HCT116 (cell line): ENCODE data around the gene KLK15. TPM values are rescaled to one million over a fixed set of nuclear protein-coding genes. Genes with fewer than 3 reads are reported as not detected.

Source experiments
- ATAC-seq: fragments of 200-7000 bp; cut with Tn5 transposase; 2 replicates; pipeline ENCODE4 v1.9.1; 2020; ENCODE audit warnings: mild to moderate bottlenecking, moderate library complexity
- BruUV-seq: library from RNA; stranded (reverse); fragments of 400-500 nt; replicated peaks from 2 replicates; lab custom pipeline; 2021; lab: Mats Ljungman, UMichigan
- CTCF ChIA-PET: fragments of 300-600 bp; sonication (Branson Sonifier 250); formaldehyde crosslinking; loops from one replicate; lab custom pipeline; 2021; ENCODE audit warnings: antibody characterized with exemption; lab: Charles Lee
- POLR2A ChIA-PET: fragments of 300-600, 350-600 bp; sonication (Branson Sonifier 250); formaldehyde crosslinking; loops from one replicate; lab custom pipeline; 2021; ENCODE audit warnings: antibody characterized with exemption; lab: Charles Lee
- RAD21 ChIA-PET, 2 experiments: fragments of 300-600 bp; sonication (Branson Sonifier 250); formaldehyde crosslinking; loops; one replicate each; lab custom pipeline; 2023; ENCODE audit warnings: low total read pairs in 2 of 2; ENCODE audit not compliant: uncharacterized antibody in 2 of 2, unreplicated experiment in 2 of 2, low non-redundant PET in 1 of 2; lab: Charles Lee
- DNase-seq: peaks from one replicate; pipeline ENCODE4 v3.0.0-alpha.2; 2010; ENCODE audit warnings: low read depth, low spot score
- H2AFZ ChIP-seq: fragments of 200-600 bp; shearing (Covaris generic), sonication (generic); 2 replicates; pipeline ENCODE4 v1.6.1; 2017; ENCODE audit warnings: low read depth, mixed run types, mixed read lengths, antibody characterized with exemption, low read length; ENCODE audit not compliant: poor library complexity, severe bottlenecking
- H3K27ac ChIP-seq: 2 replicates; pipeline ENCODE4 v1.5.1; 2012; ENCODE audit warnings: low read depth, low read length
- H3K27me3 ChIP-seq: fragments of 200-600 bp; sonication (generic); 2 replicates; pipeline ENCODE4 v1.6.1; 2016; ENCODE audit warnings: mixed run types, low read length, mixed read lengths; ENCODE audit not compliant: insufficient read depth
- H3K36me3 ChIP-seq, 2 experiments: fragments of 200-500 bp in 1 of 2; fragments of 200-600 bp in 1 of 2; sonication (Bioruptor generic) in 1 of 2; sonication (generic) in 1 of 2; 2 replicates each; pipeline versions ENCODE4 v1.5.1 to v1.6.1; 2014 to 2016; ENCODE audit warnings: low read length in 2 of 2, inconsistent platforms in 1 of 2, mixed read lengths in 1 of 2, mixed run types in 1 of 2; ENCODE audit not compliant: insufficient read depth in 2 of 2, control insufficient read depth in 1 of 2
- H3K4me1 ChIP-seq, 2 experiments: fragments of 200-600 bp in 1 of 2; sonication (generic) in 1 of 2; 2 replicates each; pipeline versions ENCODE4 v1.5.1 to v1.6.1; 2012 to 2017; ENCODE audit warnings: low read length in 2 of 2, inconsistent platforms in 1 of 2, mild to moderate bottlenecking in 1 of 2, mixed read lengths in 1 of 2, mixed run types in 1 of 2, moderate library complexity in 1 of 2; ENCODE audit not compliant: insufficient read depth in 2 of 2, control insufficient read depth in 1 of 2
- H3K4me2 ChIP-seq: fragments of 200-600 bp; sonication (generic); 2 replicates; pipeline ENCODE4 v1.6.1; 2017; ENCODE audit warnings: mixed run types, low read length, mixed read lengths
- H3K4me3 ChIP-seq, 2 experiments: fragments of 200-600 bp in 1 of 2; sonication (generic) in 1 of 2; replicated peaks in 1 of 2; 2 replicates each; pipeline ENCODE4 v1.5.1; 2011 to 2016; ENCODE audit warnings: low read length in 2 of 2, control low read depth in 1 of 2, low read depth in 1 of 2, mild to moderate bottlenecking in 1 of 2, mixed read lengths in 1 of 2, mixed run types in 1 of 2
- H3K79me2 ChIP-seq: fragments of 200-600 bp; sonication (generic); 2 replicates; pipeline ENCODE4 v1.6.1; 2017; ENCODE audit warnings: mild to moderate bottlenecking, mixed run types, low read length, moderate library complexity, mixed read lengths; ENCODE audit not compliant: insufficient read depth
- H3K9ac ChIP-seq: fragments of 200-600 bp; sonication (generic); 2 replicates; pipeline ENCODE4 v1.6.1; 2016; ENCODE audit warnings: low read length, mixed read lengths
- H3K9me2 ChIP-seq: fragments of 200-600 bp; sonication (generic), shearing (Covaris generic); 2 replicates; pipeline ENCODE4 v1.6.1; 2017; ENCODE audit warnings: mixed run types, mild to moderate bottlenecking, moderate library complexity; ENCODE audit not compliant: insufficient read depth
- H3K9me3 ChIP-seq, 2 experiments: fragments of 200-500 bp in 1 of 2; fragments of 200-600 bp in 1 of 2; sonication (Bioruptor generic) in 1 of 2; sonication (generic) in 1 of 2; 2 replicates each; pipeline ENCODE4 v1.6.1; 2014 to 2017; ENCODE audit warnings: low read length in 2 of 2, mixed read lengths in 2 of 2, inconsistent platforms in 1 of 2, low read depth in 1 of 2, mild to moderate bottlenecking in 1 of 2, mixed run types in 1 of 2, moderate library complexity in 1 of 2; ENCODE audit not compliant: control insufficient read depth in 1 of 2, insufficient read depth in 1 of 2
- H4K20me1 ChIP-seq: fragments of 200-600 bp; sonication (generic), shearing (Covaris generic); 2 replicates; pipeline ENCODE4 v1.6.1; 2017; ENCODE audit warnings: mixed run types, mild to moderate bottlenecking, moderate library complexity; ENCODE audit not compliant: insufficient read depth
- CBX3 ChIP-seq: IDR thresholded peaks from 2 replicates; pipeline ENCODE4 v1.6.1; 2012; ENCODE audit warnings: low read depth
- CTCF ChIP-seq, 3 experiments: fragments of 200-600 bp in 1 of 3; sonication (generic) in 1 of 3; IDR thresholded peaks in 2 of 3; conservative IDR thresholded peaks in 1 of 3; 2 replicates each; pipeline ENCODE4 v1.5.1; 2012 to 2017; ENCODE audit warnings: low read depth in 2 of 3, low read length in 2 of 3, antibody characterized with exemption in 1 of 3, borderline replicate concordance in 1 of 3, control low read depth in 1 of 3, mild to moderate bottlenecking in 1 of 3, mixed read lengths in 1 of 3, mixed run types in 1 of 3, moderate library complexity in 1 of 3; ENCODE audit not compliant: insufficient read depth in 1 of 3
- EGR1 ChIP-seq: IDR thresholded peaks from 2 replicates; pipeline ENCODE4 v1.6.1; 2012; ENCODE audit warnings: low read depth
- ELF1 ChIP-seq: IDR thresholded peaks from 2 replicates; pipeline ENCODE4 v1.6.1; 2012; ENCODE audit warnings: low read depth, borderline replicate concordance
- EZH2 ChIP-seq: fragments of 200-600 bp; sonication (generic); IDR thresholded peaks from 2 replicates; pipeline ENCODE4 v1.6.1; 2017; ENCODE audit warnings: antibody characterized with exemption, mixed run types
- EZH2phosphoT487 ChIP-seq: fragments of 200-600 bp; IDR thresholded peaks from 2 replicates; pipeline ENCODE4 v1.6.1; 2018; ENCODE audit warnings: antibody characterized with exemption, borderline replicate concordance
- POLR2AphosphoS5 ChIP-seq: IDR thresholded peaks from 2 replicates; pipeline ENCODE4 v1.6.1; 2011; ENCODE audit warnings: mild to moderate bottlenecking, low read depth, low read length, moderate library complexity
- RAD21 ChIP-seq: IDR thresholded peaks from 2 replicates; pipeline ENCODE4 v1.6.1; 2012; ENCODE audit warnings: low read depth, mild to moderate bottlenecking
- SP1 ChIP-seq: IDR thresholded peaks from 2 replicates; pipeline ENCODE4 v1.6.1; 2012; ENCODE audit warnings: low read depth
- YY1 ChIP-seq: IDR thresholded peaks from 2 replicates; pipeline ENCODE4 v1.6.1; 2011; ENCODE audit warnings: low read length, low read depth, moderate library complexity, mild to moderate bottlenecking; ENCODE audit not compliant: insufficient replicate concordance; ENCODE audit errors: extremely low read depth
- ZFX ChIP-seq: fragments of 450-650 bp; IDR thresholded peaks from 2 replicates; pipeline ENCODE4 v1.6.1; 2017
- intact Hi-C: fragments of 100-400 bp; cut with micrococcal nuclease; formaldehyde crosslinking; loops from 2 replicates; pipeline ENCODE4 v1.10.0; 2022
- total RNA-seq: library from RNA; stranded (reverse); gene quantifications from one replicate; pipeline ENCODE4 v1.2.1, GENCODE V29; 2021; ENCODE audit not compliant: unreplicated experiment

Gene KLK15
- total RNA-seq, 1 experiment from 2014 or later, result not detected

- no peak overlapping the region for H3K9ac ChIP-seq
- H3K27ac ChIP-seq, result no peak overlapping the region
- no peaks in the 10 kb centered on the region for H3K36me3 ChIP-seq
- ATAC-seq (no peak), DNase-seq (no peak)
- peaks cover 19 to 26% of the 10 kb centered on the region in 2 experiments for H3K4me1 ChIP-seq
- ChIA-PET RAD21 (no interaction called here), POLR2A (interaction anchor here (0.9 kb wide), 1 partner anchor 43 kb away, joined by 3 read pairs; no protein-coding TSS in a partner anchor), CTCF (no interaction called here)
- no peak overlapping the region for H2AFZ ChIP-seq
- 0 out of 2 replicates have a peak, but pooled peaks cover 7% of the 10 kb centered on the region for H3K27me3 ChIP-seq
- BruUV-seq, result no TSS peak
- H3K79me2 ChIP-seq, result no peaks in the 10 kb centered on the region
- no peak overlapping the region for H3K4me3 ChIP-seq
- H3K4me2 ChIP-seq, result no peak overlapping the region
- no peaks in the 10 kb centered on the region for H3K9me2 ChIP-seq
- intact Hi-C loops, result no loop called here
- no peaks in the 10 kb centered on the region for H4K20me1 ChIP-seq
- TF ChIP-seq CBX3 (no peak), EZH2phosphoT487 (no peak), SP1 (no peak), CTCF (IDR thresholded peaks at IDR 0.05 in 2 of 3, conservative IDR thresholded peaks at IDR 0.05 in 1 of 3; ENCODE audit: borderline replicate concordance in 1 of 3, insufficient read depth in 1 of 3, low read depth in 2 of 3, low read length in 2 of 3) (no peak)
- H3K9me3 ChIP-seq, result no peaks in the 10 kb centered on the region; a peak in 1 of 4 replicates
These were observed 6.6 kb upstream of the KLK15 start for GRCh38 chr19:50839712-50840655.

- Histone ChIP-seq H3K9me3 (no peaks in the 10 kb centered on the region; a peak in 1 of 4 replicates), H3K4me3 (no peak overlapping the region), H3K4me2 (peak overlapping the region; percentile 28; the same call in 1 of the 2 replicates), H3K79me2 (no peaks in the 10 kb centered on the region), H3K27me3 (0 out of 2 replicates have a peak, but pooled peaks cover 7% of the 10 kb centered on the region), H4K20me1 (no peaks in the 10 kb centered on the region), H3K9ac (no peak overlapping the region), H3K9me2 (no peaks in the 10 kb centered on the region), H3K36me3 (no peaks in the 10 kb centered on the region), H3K4me1 (peaks cover 15 to 29% of the 10 kb centered on the region in 2 experiments), H3K27ac (no peak overlapping the region), H2AFZ (no peak overlapping the region)
- RAD21 ChIA-PET, result no interaction called here
- ATAC-seq, result peak; percentile 33
- CTCF ChIA-PET, result interaction anchor here (0.8 to 1.0 kb wide), 2 partner anchors 84 to 179 kb away, joined by 4 read pairs; no protein-coding TSS in a partner anchor
- no TSS peak for BruUV-seq
- intact Hi-C loops, result no loop called here
- peak; percentile 18 for DNase-seq
- POLR2A ChIA-PET, result no interaction called here
- TF ChIP-seq EGR1 (no peak), CTCF (IDR thresholded peaks at IDR 0.05 in 2 of 3, conservative IDR thresholded peaks at IDR 0.05 in 1 of 3; ENCODE audit: borderline replicate concordance in 1 of 3, insufficient read depth in 1 of 3, low read depth in 2 of 3, low read length in 2 of 3) (peak; percentile 37 to 60 (median 51); a peak in 5 of 6 replicates), POLR2AphosphoS5 (no peak), YY1 (no peak), EZH2 (no peak), ELF1 (no peak), RAD21 (peak; percentile 53), ZFX (no peak)
These were observed 4.9 kb upstream of the KLK15 start for GRCh38 chr19:50838239-50838638.
